VCaP (cell line): ENCODE data around the gene RALBP1.
A peak's percentile ranks its signal among the peaks of the same experiment; 100 is the strongest.

Experiments
- H3K27ac ChIP-seq: fragments of 450-650 bp; 2 replicates; pipeline ENCODE4 v1.5.1; 2017
- TF ChIP-seq, protein P1 (sequence below): fragments of 450-650 bp; conservative IDR thresholded peaks from 2 replicates; pipeline ENCODE4 v1.5.1; 2017; ENCODE audit warnings: mild to moderate bottlenecking, moderate library complexity

The RALBP1 gene

DNA sequence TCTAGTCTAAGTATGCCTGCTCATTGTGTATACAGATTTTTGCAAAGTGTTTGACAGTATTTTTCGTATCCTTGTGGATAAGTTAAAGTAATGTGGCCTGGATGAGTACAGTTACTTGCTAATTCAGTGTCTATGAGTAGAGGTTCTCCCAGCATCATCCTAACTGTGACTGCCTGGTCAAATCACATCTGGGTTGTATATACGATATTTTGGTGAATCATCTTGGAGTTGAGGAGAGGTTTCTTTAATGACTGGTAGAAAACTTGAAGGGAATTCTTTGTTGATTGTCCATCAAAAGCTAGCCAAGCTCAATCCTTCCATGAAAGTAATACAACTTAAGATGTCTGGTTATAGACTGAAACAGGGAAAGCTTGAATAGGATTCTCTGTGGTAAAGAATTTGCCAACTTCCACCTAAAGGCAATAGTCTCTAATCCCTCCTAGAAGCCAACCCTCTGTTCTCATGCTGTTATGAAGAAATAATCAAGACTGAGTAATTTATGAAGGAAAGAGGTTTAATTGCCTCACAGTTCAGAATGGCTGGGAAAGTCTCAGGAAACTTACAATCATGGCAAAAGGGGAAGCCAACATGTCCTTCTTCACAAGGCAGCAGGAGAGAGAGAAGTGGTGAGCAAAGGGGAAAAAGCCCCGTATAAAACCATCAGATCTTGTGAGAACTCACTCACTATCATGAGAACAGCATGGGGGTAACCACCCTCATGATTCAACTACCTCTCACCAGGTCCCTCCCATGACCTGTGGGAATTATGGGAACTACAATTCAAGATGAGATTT is 19.4 kb upstream of the RALBP1 start:
- TF ChIP-seq, protein P1, sequence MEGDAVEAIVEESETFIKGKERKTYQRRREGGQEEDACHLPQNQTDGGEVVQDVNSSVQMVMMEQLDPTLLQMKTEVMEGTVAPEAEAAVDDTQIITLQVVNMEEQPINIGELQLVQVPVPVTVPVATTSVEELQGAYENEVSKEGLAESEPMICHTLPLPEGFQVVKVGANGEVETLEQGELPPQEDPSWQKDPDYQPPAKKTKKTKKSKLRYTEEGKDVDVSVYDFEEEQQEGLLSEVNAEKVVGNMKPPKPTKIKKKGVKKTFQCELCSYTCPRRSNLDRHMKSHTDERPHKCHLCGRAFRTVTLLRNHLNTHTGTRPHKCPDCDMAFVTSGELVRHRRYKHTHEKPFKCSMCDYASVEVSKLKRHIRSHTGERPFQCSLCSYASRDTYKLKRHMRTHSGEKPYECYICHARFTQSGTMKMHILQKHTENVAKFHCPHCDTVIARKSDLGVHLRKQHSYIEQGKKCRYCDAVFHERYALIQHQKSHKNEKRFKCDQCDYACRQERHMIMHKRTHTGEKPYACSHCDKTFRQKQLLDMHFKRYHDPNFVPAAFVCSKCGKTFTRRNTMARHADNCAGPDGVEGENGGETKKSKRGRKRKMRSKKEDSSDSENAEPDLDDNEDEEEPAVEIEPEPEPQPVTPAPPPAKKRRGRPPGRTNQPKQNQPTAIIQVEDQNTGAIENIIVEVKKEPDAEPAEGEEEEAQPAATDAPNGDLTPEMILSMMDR = no peak

DNA sequence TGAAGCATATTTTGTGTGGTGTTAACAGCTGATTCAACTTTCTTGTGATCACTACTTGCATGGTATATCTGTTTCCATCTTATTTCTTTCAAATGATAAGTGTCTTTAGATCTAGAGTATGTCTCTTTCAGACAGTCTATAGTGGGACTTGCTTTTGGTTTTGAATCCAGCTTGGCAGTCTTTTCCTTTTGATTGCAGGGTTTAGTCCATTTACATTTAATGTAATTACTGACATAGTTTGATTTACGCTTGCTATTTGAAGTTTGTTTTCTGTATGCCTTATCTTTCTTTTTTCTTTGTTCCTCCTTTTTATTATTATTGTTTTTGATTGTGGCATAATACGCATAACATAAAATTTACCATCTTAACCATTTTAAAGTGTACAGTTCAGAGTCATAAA is 9.2 kb upstream of the RALBP1 start:
- H3K27ac ChIP-seq = no peak overlapping the region
- TF ChIP-seq, protein P1 = no peak

More for the DNA sequence above, 19.4 kb upstream of the RALBP1 start:
- H3K27ac ChIP-seq = no peak overlapping the region

DNA sequence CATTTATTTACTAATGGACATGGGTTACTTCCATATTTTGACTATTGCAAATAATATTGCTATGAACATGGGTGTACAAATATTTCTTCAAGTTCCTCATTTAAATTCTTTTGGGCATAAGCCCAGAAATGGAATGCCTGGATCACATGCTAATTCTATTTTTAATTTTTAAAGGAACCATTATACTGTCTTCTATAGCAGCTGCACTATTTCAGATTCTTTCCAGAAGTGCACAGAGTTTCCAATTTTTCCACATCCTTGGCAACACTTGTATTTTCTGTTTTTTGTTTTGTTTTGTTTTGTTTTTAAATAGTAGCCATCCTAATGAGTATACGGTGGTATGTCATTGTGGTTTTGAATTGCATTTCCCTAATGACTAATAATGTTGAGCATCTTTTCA is 8.5 kb upstream of the RALBP1 start:
- no peak overlapping the region for H3K27ac ChIP-seq
- TF ChIP-seq, protein P1 = no peak

DNA sequence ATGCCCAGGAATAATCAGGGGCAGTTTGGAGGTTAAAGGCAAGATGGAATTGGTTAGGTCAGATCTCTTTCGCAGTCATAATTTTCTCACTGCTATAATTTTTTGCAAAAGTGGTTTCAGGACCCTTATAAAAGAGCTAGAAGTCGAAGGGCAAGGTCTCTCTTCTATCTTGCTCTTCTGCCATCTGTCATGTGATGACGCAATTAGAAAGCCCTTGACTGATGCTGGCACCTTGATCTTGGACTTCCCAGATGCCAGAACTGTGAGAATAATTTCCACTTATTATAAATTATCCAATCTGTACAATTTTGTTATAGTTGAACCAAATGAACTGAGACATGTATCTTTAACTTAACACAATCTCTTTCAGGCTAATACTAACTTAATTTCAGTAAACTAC is 6.3 kb upstream of the RALBP1 start:
- TF ChIP-seq, protein P1 = no peak
- no peak overlapping the region for H3K27ac ChIP-seq

DNA sequence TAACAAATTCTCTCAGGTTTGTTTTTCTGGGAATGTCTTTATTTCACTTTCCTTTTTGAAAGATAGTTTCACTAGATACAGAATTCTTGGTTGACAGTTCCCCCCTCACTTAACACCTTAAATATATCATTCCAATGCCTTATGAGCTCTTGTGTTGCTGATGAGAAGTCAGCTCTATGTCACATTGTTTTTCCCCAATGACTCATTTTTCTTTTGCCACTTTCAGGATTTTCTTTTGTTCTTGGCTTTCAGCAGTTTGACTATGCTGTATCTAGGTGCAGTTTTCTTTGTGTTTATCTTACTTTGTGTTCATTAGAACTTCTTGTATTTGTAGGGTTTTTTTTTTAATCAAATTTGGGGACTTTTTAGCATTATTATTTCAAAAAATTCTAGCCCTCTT is 5.6 kb upstream of the RALBP1 start:
- no peak overlapping the region for H3K27ac ChIP-seq
- TF ChIP-seq, protein P1 = no peak

DNA sequence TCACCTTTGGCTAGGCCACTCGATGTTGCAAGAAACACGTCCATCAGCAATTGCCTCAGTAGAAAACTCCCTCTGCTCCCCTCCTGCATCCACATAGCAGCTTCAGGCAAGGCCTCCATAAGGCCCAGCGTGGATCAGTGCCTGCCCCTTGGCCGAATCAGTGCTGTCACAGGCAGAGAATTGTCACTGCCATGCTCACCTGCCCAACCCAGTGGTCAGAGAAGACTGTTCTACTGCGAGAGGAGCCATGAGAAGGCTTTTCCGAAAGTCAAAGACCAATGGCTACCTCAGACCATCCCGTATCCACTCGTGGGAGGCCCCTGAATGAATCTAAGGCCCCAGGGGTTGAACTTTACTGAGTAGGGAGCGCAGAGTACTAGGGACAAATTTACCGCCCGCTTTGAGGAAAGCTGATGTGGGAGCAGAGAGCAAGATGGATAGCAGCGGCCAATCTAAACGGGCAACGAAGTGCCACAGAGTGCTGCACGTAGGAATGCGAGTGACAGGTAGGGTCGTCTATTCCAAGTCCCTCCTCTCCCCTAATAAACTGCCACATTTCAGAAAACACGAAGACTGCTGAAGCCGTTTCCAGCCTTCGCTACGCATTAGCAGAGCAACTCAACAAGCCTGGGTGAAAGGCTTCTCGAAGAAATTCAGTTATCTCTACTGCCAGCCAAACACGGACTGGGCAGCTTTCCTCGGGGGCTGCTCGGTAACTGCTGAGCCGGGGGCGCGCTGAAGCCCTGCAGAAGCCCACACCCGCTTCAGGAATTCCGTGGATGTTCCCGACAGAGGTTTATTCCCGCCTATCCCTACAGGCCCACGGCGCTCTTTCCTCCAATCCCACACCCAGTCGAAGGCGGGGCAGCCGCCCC is 968 bp upstream of the RALBP1 start:
- H3K27ac ChIP-seq = peak overlapping the region; percentile 91
- TF ChIP-seq, protein P1 = 0 out of 2 replicates have a peak, but pooled peaks have one; percentile 21
